Measurements from ENCODE around the gene HLA-G.

Gene HLA-G

DNA sequence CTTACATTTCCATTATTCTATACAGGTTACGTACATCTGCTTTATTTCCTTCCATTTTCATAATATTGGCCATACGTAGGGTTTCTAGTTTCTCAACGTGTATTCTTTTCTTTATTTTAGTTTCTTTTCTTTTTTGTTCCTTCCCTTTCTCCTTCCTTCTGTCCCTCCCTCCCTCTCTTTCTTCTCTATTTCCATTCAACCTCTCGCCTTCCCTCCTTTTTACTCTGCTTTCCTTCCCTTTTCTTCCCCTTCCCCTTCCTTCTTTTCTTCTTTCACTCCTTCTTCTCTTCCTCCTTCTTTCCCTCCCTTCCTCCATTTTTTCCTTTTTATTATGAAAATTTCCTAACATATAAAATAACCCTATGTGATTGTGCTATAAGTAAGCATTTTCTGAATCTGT is 8.7 kb upstream of the HLA-G start:
- DNase-seq (ENCODE audit: low read depth) = no peak

DNA sequence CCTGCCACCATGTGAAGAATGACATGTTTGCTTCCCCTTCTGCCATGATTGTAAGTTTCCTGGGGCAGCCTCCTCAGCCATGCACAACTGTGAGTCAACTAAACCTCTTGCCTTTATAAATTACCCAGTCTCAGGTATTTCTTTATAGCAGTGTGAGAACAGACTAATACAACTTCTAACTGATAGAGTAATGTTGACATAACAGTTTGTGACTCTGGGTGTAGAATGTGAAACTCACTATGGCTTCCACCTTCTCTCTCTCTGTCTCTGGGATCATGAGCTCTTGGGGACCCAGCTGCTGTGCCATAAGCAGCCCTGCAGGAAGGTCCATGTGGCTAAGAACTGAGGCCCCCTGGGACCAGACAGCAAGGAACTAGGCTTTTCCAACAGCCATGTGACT is 3.5 kb upstream of the HLA-G start:
- DNase-seq (ENCODE audit: low read depth) = no peak

GRCh38 chr6:29825848-29826247 is 1.8 kb upstream of the HLA-G start:
- DNase-seq (ENCODE audit: low read depth) = no peak

GRCh38 chr6:29826271-29826670 is 1.4 kb upstream of the HLA-G start:
- DNase-seq (ENCODE audit: low read depth) = no peak

GRCh38 chr6:29828471-29828797 is 809 bp downstream of the HLA-G start:
- DNase-seq (ENCODE audit: low read depth) = no peak

- DNase-seq (ENCODE audit: low read depth) = no peak
Observed at GRCh38 chr6:29829766-29830165, 2.1 kb downstream of the HLA-G start.

GRCh38 chr6:29830409-29830808 is 2.8 kb downstream of the HLA-G start:
- DNase-seq (ENCODE audit: low read depth) = no peak

GRCh38 chr6:29831776-29832175 is 4.2 kb downstream of the HLA-G start:
- DNase-seq (ENCODE audit: low read depth) = no peak

- DNase-seq (ENCODE audit: low read depth) = peak; percentile 31
Observed at GRCh38 chr6:29834564-29835436, 7.2 kb downstream of the HLA-G start.

GRCh38 chr6:29839917-29840316 is 12.3 kb downstream of the HLA-G start:
- DNase-seq (ENCODE audit: low read depth) = no peak

DNA sequence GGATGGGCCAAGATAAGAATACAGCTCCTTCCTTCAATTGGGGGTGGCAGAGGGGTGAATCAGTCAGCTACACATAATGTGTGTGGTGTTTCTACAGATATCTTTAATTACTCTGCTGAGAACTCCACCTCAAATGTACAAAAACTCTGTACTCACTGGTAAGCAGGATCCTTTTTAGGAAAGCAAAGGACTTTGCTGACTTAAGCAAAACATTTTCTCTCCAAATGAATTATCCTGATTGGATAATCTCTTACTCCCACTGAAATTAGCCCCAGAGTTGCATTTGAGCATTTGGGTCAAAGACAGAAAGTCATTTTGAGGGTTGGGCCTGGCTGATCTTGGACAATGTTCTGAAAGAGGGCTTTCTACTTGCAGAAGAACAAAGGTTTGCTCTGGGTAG is 13.4 kb downstream of the HLA-G start:
- no peak for DNase-seq (ENCODE audit: low read depth)

DNA sequence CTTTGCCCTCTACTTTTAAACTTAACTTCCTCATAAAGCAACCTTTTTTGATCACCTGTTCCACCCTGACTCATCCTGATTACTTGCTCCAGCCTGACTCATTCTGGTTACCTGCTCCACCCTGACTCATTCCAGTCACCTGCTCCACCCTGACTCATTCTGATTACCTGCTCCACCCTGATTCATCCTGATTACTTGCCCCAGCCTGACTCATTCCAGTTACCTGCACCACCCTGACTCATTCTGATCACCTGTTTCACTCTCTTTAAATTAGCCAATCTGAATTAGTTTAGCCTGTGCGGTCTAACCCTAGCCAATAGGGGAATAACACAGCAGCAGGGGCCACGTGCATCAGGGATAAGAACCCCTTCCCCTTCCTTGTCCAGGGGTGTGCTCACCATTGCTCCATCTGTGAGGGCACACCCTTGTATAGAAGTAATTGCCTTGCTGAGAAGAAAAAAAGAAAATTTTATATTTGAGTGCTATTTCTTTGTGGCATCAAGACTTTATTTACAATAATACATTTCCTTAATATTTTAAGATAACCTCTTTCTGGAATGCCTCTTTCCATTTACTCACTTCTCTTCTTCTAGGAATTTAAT is 17.9 kb downstream of the HLA-G start:
- peak; percentile 39 for DNase-seq (ENCODE audit: low read depth)

DNA sequence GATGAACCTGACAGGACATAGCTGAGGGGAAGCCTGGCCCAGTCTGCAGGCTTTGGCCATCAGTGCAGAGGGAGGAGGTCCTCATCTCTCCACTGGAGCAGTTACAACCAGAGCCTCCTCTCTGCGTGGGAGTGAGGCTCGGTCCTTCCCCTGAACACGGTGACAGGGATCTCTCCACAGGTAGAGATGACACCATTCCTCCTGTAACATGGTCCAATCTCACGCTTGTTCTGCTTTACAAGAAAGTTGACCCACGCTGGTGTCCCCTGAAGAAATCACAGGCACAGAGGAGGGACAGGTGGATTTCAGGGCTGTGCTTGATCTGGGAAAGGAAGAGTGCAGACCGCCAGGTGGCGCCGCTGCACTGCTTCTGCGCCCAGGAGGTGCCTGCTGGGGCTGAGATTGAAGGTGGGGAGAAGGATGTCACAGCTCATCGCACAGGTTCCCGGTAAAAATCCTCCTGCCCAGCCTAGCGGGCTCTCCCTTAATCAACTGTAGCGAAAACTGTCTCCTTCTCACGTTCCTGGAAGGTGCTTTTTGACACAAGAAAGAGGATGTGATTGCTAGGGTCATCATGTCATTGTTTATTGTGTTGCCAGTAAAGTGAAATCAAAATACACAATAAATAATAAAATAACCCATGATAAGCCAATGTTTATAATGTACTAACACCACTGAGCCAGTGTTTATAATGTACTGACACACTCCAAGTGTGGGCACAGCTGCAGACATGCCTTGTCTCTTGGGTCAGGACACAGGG is 20.4 kb downstream of the HLA-G start:
- DNase-seq (ENCODE audit: low read depth) = peak; percentile 76

DNA sequence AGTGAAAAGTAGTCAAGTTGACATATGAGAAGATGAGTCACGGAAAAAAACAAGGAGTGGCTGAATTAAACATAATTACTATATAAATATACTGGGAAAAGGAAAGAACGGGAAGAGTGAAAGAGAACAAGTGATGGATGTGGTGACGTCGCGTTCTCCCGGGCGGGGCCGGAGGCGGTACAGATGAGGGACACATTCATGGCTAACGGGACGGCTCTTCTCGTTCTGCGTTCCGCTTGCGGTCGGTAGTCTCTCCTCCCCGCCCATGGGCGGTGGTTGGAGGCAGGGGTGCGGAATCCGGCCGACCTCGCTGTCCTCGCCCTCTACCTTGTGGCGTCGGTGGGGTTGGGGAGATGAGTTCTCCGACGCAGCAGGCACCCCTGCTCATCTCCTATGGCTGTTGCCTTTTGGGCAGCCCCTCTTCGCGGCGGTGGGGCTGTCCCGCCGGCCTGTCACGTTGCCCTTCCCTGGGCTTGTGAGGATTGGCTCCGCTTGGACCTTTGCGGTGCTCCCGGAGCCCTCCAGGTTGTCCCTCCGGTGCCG is 22.5 kb downstream of the HLA-G start:
- no peak for DNase-seq (ENCODE audit: low read depth)

DNA sequence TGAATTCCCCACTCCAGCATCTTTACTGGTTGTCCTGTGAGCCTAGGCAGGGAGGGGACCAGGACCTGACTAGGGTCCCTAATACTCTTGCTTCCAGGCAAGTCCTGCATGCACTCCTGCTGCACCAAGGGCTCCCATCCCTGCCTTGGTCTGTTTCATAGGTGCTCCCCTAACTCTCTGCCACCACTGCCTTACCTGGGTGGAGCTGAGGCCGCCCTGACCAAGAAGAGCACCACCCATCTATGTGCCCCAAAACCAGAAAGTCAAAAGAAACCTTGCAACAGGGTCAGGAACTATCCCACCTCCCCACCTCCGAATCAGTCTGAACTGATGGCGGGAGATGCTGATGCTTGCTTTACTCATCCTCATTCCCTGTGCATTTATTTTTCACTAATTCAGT is 23.6 kb downstream of the HLA-G start:
- DNase-seq (ENCODE audit: low read depth) = no peak

GRCh38 chr6:29853245-29853644 is 25.6 kb downstream of the HLA-G start:
- no peak for DNase-seq (ENCODE audit: low read depth)

- no peak for DNase-seq (ENCODE audit: low read depth)
Observed at GRCh38 chr6:29858006-29858405, 30.4 kb downstream of the HLA-G start.

DNA sequence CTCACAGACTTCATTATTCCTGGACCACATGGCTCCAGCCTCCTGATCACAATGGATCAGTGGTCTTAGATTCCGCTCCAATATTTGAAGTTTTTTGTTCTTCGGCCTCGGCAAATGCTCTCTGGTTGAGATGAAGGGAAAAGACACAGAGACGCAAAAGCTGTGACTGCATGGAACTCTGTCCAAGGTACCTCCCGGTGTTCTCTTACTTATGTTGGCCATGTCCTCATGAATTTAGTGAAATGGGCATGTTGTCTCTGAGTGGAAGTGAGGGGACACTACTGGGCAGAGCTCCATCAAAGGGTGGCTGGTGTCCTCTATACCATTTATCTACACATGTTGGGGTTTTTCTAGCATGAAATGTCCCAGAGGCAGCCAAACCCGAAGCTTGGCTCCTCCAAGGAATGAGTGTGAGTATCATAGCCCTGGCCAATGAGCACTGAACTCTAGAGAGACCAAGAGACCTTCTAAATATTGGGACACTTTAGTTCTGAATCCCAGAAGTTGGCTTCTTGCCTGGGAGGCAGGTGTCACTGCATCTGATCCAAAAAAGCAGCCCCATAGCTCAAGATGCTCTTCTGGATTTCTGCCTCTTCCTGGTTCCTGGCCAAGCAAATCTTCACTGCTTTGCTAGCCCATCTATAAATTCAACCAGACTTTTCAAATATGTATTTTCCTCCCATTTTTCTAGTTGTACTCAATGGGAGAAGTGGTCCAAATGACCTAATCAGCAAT is 34.1 kb downstream of the HLA-G start:
- DNase-seq (ENCODE audit: low read depth) = no peak

DNA sequence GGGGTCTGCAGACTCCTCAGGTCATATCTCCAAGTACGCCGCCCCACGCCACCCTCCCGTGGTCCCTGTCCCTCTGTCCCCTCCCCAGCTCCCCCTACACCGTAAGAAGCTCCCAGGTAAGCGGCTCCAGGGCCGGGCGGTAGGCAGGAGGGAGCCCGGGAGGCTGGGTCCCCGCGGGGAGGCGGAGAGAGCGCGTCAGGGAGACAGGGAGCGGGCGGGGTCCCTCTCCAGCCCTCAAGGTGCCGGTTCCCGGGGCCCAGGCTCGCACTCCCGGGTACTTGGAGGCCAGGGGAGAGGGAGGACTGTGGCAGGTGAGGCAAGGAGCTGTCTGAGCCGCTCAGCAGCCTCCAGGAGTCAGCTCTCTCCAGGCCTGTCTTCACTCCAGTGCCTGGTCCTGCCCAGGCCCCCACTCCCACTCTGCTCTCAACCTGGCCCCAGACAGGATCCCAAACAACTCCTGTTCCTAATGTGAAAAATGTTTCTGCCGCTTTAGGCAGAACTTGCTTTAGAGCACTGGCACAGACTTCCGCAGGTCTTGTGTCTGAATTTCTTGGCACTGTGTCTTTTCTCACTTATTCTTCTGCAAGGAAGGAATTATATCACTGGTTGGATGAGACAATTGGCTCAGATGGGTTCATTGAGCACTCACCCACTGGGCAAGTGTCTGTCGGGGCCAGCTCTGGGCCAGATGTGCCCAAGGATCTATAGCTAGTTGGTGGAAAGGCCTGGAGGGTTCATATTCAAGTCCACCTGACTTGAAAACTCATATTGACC is 36.6 kb downstream of the HLA-G start:
- no peak for DNase-seq (ENCODE audit: low read depth)

DNA sequence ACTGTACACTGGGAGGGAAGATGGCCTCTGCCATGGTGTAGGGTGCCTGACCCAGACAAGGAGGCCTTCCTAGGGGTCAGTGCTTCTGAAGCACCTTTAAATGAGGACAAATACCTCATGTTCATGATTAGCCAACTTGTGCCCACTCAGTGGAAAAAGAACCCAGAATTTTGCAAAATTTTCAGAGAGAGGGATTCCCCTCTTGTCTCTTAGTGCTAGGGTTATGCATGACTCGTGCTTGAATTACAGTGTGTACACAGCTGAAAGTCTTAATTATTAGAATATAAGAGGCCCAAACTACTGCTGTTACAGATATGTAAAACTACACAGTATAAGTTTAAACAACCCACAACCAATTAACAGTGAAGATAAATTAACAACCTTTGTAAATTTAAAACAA is 38.0 kb downstream of the HLA-G start:
- DNase-seq (ENCODE audit: low read depth) = no peak

DNA sequence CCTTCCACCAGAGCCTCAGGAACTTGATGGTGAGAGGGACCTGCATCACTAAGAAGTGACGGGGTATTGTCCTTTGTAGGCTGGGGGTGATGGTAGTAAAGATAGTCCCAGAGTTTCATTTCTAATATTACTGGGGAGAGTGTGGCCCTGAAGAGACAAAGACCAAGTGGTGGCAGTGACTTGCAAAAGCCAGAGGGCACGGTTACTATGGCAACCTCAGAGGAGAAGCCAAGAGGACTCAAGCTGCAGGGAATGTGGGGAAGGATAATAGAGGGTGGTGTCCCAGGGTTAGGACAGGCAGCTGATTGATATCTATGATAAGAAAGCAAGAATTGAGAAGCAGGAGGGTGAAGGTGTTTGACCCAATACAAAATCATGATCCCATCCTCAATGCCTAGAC is 42.5 kb downstream of the HLA-G start:
- no peak for DNase-seq (ENCODE audit: low read depth)

Data from activated T-helper 9 cell treated with anti-CD3 and anti-CD28 coated beads, Interleukin-2, amount 50 U/mL, for 16 hours (primary cell).